Activated CD4-positive, alpha-beta T cell treated with anti-CD3 and anti-CD28 coated beads, Interleukin-2, amount 50 U/mL, for 4 hours (primary cell): ENCODE results near the gene GRIK3.
"Not testable (repeated sequence)": the region's sequence is repeated elsewhere in the genome, so short reads cannot be mapped to it uniquely, and the experiment has no call there.

Experiments
- DNase-seq, 2 experiments: peaks; one replicate each; pipeline ENCODE4 v3.0.0-alpha.2; 2020

GRIK3 gene

DNA sequence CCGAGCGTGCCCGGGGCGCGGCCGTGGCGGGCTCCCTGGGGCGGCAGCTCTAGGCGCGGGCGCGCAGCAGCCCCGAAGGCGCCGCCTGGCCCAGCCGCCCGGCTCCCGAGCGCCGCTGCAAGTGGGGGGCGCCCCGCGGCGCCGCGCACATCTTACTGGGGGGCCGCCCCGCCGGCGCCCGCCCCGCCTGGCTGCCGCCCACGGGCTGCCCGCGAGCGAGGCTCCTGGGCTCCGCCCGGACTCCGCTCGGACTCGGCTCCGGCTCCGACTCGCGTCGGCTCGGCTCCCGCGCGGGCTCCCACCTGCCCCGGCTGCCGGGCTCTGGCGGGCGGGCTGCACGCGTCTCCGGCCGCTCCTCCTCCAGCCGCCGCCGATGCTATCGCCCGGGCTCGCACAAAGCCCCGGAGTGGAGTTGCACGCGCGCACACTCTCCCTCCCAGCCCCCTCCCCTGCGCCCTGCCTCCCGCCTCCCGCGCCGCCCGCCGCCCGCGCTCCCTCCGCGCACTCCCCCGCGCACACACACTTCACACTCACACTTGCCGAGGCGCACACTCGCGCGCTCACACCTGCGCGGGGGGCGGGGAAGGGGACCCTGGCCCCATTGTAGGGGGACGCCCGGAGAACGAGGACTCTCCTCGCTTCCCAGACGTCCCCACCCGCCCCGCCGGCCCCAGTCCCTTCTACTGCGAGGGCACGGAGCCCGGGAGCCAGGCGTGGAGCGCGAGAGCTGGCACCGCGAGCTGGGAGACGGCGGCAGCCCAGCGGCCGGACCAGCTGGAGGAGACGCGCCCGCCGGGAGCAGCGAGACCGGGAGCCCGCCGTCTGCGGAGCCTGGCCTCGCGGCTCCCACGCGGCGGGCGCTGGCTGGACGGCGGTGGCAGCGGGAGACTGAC lies at the start of gene GRIK3:
Gene GRIK3, minus strand, starts transcription at position 395 of the 893 bp plus-strand sequence. CDS start 407 bp downstream, outside the sequence.
- DNase-seq = no peak

DNA sequence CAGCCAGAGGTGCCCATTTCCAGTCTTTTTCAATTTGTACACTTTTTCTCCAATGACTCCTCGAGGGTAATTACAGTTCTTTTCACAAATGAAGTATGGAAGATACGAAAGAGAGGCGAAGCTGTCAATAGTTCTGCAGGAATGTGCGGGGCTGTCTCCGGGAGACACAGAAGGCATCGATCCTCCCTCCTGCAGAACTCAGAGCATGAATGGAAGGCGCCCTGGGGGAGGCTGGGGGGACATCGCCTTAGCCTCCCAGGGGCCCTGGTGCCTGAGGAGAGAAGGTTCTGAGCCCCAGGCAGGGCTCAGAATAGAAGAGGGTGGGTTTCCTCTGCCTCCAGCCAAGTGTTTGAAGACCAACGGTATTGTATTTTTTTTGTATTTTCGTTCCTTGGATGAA lies 49.7 kb upstream of the GRIK3 start:
- DNase-seq = no peak

DNA sequence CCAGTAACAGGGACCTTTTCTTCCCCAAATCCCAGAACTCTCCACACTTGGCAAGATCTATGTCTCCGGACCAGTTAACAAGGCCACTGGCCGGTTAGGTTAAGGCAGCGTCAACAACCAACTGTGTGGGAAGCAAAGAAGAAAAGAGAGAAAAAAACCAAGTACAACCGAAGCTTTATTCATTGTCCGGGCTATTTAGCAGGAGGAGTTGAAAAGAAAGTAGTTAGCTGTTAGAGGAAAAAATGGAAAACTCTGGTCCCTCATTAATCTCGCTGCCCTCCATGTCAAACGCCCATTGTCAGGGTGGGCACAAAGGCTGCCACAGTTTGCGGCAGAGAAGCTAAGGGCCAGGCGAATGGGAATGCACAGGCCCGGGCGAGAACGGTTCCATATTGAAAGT lies 49.3 kb upstream of the GRIK3 start:
- no peak for DNase-seq

DNA sequence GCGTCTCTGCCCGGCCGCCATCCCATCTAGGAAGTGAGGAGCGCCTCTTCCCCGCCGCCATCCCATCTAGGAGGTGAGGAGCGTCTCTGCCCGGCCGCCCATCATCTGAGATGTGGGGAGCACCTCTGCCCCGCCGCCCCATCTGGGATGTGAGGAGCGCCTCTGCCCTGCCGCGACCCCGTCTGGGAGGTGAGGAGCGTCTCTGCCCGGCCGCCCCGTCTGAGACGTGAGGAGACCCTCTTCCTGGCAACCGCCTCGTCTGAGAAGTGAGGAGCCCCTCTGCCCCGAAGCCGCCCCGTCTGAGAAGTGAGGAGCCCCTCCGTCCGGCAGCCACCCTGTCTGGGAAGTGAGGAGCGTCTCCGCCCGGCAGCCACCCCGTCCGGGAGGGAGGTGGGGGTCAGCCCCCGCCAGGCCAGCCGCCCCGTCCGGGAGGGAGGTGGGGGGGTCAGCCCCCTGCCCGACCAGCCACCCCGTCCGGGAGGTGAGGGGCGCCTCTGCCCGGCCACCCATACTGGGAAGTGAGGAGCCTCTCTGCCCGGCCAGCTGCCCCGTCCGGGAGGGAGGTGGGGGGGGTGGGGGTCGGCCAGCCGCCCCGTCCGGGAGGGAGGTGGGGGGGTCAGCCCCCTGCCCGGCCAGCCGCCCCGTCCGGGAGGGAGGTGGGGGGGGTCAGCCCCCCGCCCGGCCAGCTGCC lies 46.1 kb upstream of the GRIK3 start:
- DNase-seq = not testable (repeated sequence)

DNA sequence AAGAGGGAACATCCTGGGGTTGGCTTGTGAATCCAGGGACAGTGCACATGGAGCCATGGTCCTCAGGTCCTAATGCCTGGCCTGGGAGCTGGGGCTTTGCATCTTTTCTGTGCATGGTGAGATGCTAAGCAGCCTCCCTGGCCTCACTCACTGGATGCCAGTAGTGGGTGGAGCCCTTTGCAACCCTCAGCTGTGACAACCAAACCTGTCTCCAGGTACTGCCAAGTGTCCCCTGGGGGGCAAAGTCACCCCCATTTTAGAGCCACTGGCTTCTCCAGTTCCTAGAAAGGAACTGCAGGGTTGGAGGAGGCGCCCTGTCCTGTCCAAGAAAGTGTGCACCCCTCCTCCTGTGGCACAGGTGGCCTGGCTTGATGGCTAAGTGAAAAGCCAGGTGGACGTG lies 44.6 kb upstream of the GRIK3 start:
- no peak for DNase-seq

DNA sequence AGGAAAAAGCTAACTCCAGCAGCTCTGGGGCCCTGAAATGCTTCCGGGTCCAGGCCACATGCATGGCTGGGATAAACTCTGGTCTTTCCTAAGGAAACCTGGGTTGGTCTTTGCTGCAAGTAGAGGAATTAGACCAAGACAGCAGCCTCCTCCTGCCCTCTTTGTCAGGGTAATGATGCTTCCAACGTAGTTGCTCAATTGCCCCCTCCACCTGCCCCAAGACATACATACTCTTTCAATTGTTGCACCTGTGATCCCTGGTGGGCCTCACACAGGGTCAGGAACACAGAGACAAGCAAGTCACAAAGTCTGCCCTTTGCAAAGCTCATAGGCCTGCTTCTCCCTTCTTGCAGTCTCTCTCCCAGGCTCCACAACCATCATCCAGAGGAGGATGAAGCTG lies 41.9 kb upstream of the GRIK3 start:
- no peak for DNase-seq

DNA sequence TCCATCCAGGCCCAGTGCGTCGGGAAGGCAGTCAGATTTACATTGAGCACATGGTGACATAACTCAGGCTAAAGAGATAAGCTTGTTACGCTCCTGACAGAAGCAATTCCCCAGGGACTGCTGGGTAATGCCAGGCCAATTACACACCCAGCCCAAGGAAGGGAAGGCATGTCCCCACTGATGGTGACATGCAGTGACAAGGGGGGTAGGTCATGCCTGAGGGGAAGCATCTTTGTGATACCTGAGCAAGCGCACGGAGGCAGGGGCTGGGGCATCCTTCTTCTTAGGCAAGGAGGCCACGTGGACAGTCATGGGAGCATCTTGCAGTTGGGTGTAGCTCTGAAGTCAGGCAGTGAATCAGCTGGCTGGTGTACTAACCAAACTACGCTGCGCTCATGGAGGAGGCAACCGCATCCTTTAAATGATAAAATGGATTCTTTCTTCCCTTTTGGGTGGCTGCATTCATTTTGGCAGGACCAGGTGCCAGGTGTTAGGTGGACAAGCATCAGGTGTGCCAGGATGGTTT lies 39.6 kb upstream of the GRIK3 start:
- no peak for DNase-seq

DNA sequence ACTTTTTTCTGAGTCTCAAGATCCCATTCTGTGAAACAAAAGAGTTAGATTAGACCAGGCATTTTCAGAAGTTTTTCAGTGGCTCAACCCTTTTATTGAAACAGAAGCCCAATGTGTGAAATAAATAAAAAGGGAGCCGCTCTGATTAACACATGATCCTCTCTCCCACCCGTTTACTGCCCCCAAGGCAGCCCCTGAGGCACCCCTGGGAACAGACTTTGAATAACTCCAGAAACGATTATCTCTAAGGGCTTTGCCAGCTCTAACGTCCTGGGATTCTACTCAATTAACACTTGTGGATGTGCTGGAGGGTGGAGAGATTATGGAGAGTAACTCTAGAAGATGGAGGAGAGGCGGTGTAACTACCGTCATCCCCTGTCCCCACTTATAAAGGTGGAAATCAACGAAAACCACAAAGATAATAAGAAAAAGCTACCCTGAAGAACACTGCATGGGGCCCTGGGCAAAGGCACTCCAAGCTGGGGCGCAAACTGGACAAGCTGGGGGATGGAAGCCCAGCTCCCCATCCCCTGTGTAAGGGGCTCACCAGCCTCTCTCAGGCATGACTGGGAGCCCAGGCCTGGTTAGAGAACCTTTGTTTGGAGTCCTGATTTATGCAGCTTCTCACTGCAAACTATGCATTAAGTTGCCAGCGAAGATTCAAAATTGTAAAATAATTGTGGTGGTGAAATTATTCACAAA lies 39.0 kb upstream of the GRIK3 start:
- no peak for DNase-seq

DNA sequence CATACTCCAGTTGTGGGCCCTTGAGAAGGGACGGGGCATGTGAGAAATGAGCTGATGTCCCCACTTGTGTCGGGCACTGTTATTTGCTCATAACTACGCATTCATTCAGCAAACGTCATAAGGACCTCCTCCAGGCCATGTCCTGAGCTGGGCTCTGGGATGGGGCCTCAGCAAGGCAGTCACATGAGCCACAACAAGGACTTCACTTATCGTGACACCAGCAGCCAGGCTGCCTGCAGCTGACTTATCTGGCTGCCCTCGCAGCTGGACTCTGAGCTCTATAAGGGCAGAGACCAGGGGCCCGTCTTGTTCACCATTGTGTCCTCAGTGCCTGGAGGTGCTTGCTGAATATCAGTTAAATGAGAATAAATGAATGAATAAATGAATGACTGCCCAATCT lies 37.5 kb upstream of the GRIK3 start:
- DNase-seq = no peak

DNA sequence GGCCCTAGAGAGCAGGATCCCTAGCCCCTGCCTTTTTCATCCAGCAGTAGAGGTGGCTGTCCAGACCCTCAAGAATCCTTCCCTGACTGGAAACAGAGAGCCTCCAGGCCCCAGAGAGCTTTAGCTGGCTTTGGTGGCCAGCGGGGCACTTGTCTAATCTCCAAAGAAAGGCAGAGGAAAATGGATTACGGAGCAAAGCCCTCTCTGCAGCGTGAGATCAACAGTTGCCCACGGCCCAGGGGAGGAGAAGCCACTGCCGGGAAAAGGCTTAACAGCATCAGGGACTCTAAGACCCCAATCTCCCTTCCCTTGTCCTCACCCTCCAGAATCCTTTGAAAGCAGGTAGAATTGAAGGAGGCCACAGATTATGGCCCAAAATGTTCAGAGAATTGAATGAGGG lies 35.8 kb upstream of the GRIK3 start:
- DNase-seq = no peak

DNA sequence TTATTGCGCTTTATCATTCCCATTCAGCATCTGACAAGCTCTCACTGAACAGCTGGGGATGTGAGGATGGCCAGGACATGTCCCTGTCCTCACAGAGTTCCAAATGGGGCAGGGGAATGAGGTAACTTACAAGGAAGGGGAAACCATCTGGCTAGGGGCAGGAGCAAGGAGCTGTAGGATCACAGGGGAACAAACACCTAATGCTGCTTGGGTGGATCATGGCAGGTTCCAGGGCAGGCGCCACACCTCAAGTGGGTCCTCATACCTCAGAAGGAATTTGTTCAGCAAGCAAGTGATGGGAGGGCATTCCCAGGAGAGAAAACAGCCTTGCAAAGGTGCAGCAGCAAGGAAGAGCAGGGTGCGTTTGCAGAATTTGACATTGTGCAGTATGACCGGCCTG lies 35.1 kb upstream of the GRIK3 start:
- no peak for DNase-seq

DNA sequence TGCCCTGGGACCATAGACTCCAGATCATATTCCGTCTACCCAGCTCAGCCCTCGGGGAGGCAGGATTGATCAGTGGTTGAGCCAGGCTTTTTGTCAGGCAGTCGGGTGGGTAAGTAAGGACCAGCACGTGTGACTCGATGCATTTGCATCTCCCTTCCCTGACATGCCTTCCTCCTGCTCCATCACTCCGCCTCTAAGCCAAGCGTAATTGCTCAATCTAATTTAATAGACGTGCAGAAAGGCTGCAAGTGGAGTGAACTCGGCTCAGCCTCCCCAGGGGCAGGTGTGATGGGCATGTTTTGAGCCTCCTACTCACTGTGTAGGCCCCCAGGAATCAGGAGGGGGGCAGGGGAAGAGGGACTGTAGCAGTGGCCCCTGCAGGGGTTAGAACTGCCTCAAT lies 34.6 kb upstream of the GRIK3 start:
- DNase-seq = no peak

DNA sequence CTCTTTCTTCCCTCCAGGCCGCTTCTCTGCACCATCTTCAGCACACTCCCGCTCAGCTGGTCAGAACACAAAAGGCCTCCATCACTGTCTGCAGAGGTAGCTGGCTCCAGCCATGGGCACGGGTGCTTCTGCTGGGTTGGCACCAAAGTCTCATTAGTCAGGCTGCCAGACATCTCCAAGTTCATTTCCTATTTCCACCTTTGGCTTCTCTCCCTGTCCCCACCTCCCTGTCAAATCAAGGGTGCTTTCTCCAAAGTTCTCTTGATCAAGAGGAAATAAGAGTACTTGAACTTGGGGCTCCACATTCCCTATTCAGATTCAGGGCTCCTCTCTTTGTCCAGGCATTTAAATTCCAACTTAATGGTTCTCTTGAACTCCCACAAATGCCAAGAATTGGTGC lies 33.9 kb upstream of the GRIK3 start:
- DNase-seq = no peak

DNA sequence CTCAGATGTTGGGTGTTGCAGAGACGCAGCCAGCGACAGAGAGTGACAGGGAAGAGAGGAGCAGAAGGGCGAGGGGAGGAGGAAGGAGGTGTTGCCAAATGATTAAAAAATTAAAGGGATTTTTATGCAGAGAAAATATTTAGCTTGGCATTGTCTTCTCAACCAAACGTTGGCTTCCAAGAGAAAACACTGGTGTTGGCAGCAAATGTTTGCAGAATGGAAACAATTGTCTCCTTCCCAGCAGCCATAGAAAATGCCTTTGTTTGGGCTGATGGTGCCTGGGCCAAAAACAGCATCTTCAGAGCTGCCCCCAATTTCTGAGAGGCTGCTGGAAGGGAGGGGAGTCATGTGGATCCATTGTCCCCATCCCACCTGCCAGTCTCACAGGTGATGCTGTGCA lies 29.7 kb upstream of the GRIK3 start:
- DNase-seq = no peak

DNA sequence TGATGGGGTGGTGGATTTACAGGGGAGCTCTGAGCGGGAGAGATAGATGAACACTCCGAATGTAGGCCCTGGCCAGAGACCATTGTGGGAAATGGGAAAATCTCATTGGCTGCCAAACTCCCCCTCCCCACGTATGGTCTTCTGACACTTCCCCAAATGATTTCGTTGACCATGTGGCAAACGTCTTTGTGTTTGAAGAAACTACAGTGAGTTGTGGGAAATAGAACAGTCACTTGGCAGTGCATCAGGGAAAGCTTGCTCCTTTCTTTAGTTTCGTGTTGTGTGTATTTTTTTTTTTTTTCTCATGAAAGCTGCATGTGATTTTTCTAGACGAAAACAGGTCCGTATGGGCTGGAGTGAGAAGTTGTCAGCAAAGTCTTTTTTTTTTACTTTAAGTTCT lies 25.0 kb upstream of the GRIK3 start:
- DNase-seq = no peak

DNA sequence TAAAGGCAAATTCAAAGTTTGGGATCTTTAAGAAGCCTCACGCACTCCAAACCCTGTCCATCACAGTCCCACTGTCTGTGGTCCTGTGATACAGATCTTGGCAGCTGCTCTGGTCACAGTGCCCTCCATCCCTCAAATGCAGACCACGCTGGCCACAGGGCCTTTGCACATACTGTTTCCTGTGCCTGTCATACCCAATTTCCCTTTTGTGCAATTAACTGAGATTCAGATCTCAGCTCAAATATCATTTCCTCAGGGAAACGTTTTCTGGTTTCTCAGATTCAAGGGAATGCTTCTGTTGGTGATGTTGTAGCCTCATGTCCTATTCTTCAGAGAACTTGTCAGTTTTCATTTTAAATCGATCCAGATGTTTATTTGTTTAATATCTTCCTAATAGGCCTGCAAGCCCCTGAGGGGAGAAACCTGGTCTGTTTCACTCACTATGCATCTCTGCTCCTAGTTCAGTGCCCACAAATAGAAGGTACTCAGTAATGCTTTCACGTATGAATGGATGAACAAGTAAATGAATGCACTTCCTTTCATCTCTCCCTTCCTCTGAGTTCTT lies 24.2 kb upstream of the GRIK3 start:
- DNase-seq = no peak

DNA sequence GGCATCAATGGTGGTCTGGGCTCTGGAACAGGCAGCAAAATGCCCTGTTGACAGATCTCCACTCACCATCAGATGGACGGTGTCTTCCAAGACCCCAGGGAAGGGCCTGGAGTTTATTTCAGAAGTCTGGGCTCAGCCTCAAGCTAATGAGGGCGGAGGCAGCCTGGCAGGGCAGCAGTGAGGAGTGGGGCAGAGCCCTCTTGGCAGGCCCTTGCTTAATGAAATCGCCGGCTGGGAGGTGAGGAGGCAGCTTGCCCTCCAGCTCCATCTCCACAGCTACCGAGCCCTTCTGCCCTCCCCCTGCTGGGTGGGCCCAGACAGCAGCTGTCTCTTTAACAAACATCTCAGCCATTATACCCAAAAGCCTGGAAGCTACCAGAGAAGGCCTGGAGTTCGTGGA lies 22.0 kb upstream of the GRIK3 start:
- DNase-seq = no peak

DNA sequence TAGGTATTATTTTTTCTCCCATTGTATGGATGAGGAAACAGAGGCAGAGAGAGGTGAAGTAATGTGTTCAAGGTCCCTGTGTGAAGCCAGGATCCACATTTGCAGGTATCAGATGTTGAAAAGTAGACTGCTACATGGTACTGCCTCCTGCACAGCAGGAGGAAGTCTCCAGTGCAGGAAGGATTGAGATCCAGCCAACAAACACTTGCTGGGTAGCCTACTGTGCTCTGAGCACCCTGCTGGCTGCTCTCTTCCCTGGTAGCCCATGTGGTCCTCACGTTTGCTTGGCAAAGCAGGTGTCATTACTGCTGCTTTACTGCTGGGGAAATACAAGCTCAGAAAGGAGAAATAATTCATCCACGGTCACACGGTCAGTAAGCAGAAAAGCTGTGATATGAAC lies 21.3 kb upstream of the GRIK3 start:
- no peak for DNase-seq

DNA sequence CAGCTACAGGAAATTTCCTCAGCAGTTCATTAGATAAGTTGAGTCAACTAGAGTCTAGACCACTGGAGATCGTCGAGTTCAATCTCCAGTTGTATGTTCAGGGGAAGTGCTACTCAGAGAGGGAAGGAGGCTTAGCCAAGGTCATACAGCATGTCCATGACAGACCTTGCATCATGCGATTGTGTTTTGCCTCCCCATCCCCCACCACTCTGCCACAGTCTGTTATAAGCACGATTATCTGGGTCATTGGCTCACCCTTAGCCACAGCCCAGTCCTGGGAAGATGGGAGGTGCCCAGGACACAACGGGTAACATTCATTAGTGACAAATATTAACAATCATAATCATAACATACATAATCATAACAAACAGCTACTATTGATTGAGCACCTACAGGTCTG lies 18.9 kb upstream of the GRIK3 start:
- no peak for DNase-seq

DNA sequence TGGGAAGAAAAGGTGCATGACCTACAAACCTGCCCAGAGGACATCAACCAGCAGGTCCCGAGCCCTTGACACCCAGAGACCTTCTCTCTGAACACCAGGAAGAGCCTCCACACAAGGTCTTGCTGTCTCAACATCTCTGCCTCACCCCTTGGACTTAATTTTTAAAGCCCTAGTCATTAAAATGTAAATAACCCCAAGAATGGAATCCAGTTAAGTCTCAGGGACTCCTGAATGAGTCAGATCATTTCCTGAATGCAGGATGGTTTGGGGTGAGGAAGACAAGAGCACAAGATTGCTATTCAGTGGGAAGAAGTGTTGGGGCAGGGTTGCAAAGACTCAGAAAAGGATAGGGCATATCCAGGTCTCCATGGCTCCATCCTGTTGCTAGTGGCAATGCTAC lies 17.8 kb upstream of the GRIK3 start:
- DNase-seq = no peak

DNA sequence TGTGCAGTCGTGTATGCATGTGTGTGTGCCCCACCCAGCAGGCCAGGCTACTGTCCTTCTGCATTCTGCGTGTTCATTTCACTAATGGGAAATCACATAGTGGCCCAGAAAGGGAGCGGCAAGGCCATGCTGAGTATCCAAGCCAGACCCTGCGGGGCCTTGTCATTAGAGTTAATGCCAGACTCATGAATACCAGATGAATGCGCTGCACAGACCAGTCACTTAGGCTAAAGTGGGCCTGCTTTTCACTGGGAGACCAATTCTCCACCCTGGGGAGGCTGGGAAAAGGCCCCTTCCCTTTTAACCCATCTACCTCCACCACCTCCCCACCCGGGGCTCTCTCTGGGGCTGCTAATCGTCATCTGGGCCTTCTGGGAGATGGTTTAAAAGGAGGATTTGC lies 17.0 kb upstream of the GRIK3 start:
- DNase-seq = no peak

DNA sequence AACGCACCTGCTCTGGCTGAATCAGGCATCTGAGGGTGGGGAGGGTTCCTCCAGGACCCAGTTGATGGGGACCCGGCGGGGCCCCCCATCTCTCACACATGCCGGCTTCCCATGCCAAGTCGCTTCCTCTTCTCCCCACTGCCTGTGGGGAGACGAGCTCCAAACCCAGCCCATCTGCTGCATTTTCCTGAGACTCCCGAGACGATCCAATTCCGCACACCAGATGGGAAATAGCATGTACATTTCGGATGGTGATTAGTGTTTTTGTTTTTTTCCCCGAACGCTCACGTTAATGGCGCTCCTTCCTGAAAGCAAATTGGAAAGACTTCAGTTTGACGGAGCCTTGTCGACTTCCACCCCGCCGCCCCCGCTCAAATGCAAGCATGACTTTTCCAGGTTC lies 13.2 kb upstream of the GRIK3 start:
- no peak for DNase-seq

DNA sequence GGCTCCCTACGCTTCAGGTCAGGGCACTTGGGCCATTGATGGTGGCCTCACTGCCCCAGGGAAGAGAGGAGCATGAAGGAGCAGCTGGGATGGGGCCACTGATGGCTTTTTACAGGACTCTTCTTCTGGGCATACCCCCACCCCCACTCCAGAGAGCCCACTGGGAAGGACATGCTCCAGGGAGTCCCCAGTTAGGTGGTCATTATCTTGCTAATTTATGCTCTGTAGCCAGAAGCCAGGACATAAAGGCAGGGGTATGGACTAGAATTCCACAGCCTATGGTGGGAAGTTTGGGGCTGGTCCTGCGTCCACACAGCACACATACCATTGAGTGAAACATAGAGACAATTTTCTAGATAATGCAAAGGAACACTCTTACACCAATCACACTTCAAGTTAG lies 8.8 kb upstream of the GRIK3 start:
- no peak for DNase-seq
